ENCODE results near the gene SLC35A4.
"Not testable (repeated sequence)": the region's sequence is repeated elsewhere in the genome, so short reads cannot be mapped to it uniquely, and the experiment has no call there.

The SLC35A4 gene

GRCh38 chr5:140558542-140558941 lies 6.1 kb upstream of the SLC35A4 start:
- no peak for DNase-seq

GRCh38 chr5:140560227-140560626 lies 4.4 kb upstream of the SLC35A4 start:
- DNase-seq, result no peak

DNA sequence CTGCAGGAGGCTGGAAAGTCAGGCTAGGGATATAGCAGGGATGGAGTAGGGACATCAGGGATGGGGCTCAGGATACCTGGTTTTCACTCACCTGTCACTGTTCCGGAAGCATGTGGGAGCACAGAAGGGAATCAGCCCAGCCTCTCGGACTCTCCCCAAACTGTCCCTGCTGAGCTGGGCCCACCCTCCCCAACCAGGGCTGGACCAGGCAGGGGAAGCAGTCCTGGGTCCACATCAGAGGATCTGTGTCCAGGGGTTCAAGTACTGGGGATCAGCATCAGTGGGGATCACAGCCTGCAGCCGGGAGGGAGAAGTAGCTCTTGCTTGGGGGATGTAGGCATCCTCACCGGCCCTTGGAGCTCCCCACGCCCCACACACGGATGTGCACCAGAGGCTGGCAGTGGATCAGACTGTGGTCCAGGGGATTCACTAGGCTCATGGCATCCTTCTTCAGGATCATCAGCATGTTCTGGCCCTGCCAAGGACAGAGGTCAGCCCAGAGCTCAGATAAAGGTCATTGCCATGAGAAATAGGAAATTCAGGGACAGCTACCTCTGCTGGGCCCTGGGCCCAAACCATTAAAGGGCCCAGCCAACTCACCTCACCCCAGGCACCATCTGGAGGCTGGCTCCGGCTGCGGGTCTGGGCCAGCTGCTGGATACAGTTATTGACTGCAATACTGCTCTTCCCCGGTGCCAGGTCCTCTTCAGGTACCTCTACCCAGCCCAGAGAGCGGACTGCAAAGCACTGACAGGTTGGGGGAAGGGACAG lies 2.7 kb upstream of the SLC35A4 start:
- DNase-seq, result no peak

GRCh38 chr5:140563596-140563995 lies 1.0 kb upstream of the SLC35A4 start:
- DNase-seq, result no peak

DNA sequence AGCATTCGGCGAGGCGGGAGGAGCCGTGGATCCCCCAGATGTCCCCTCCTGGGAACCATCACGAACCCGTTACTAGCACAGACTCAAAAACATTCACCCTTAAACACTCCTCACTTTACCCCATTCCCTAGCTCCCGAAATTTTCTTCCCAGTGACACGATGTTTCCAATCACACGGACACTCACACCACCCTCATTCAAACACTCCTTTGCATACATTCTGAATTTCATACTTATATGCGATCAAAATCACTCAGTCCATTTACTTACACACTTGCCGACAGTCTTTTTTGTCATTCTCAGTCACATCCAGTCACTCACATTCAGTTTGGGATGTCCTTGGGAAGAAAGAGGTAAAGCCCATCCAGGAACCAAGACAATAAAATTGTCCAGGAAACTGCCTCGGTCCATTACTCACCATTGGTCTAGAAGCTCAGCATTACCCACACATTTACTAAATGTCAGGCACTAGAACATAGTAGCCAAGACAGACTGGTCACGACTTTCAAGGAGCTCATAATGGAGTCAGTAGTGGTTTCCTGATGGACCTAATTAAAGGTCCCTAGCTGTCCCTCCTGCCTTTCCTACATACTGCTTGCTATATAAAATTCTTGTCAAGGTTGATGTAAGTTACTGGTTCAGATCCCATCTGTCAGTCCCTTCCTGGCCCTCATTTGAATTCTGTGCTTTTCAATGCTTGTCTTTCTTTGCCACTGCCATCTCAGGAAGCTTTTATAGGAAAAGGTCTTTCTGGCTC lies 574 bp downstream of the SLC35A4 start:
- DNase-seq, result no peak

- DNase-seq, result no peak
Measured at GRCh38 chr5:140565780-140566095, 1.1 kb downstream of the SLC35A4 start.

GRCh38 chr5:140566665-140567064 lies 2.0 kb downstream of the SLC35A4 start:
- DNase-seq, result no peak

DNA sequence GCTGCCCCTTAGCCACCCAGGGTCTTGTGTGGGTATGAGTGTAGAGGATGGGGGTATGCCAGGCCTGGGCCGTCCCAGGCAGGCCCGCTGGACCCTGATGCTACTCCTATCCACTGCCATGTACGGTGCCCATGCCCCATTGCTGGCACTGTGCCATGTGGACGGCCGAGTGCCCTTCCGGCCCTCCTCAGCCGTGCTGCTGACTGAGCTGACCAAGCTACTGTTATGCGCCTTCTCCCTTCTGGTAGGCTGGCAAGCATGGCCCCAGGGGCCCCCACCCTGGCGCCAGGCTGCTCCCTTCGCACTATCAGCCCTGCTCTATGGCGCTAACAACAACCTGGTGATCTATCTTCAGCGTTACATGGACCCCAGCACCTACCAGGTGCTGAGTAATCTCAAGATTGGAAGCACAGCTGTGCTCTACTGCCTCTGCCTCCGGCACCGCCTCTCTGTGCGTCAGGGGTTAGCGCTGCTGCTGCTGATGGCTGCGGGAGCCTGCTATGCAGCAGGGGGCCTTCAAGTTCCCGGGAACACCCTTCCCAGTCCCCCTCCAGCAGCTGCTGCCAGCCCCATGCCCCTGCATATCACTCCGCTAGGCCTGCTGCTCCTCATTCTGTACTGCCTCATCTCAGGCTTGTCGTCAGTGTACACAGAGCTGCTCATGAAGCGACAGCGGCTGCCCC lies 2.6 kb downstream of the SLC35A4 start:
- no peak for DNase-seq

- no peak for DNase-seq
Measured at GRCh38 chr5:140567871-140568270, 3.2 kb downstream of the SLC35A4 start.

- DNase-seq, result no peak
Measured at GRCh38 chr5:140568443-140569063, 3.9 kb downstream of the SLC35A4 start.

GRCh38 chr5:140569197-140569596 lies 4.6 kb downstream of the SLC35A4 start:
- DNase-seq, result no peak

GRCh38 chr5:140570058-140570457 lies 5.4 kb downstream of the SLC35A4 start:
- no peak for DNase-seq

- no peak for DNase-seq
Measured at GRCh38 chr5:140570488-140570887, 5.9 kb downstream of the SLC35A4 start.

DNA sequence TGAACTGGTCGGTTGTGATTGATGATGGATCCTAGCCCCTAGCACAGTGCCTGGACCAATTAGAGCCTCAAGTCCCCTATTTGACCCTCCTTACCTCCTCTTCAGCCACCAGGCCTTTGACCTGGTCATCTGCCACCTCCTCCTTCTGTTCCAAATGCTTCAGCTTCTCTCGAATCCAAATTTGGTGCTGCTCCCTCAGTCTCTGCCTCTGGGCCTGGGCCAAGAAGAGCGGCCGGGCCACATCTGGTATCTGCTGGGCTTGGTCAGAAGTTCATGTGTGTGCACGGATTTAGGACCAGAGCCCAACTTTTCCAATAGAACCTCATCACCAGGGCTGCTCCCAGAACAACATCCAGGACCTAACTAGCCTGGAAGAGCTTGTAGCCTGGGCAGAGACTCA lies 6.5 kb downstream of the SLC35A4 start:
- no peak for DNase-seq

GRCh38 chr5:140573683-140574082 lies 9.1 kb downstream of the SLC35A4 start:
- no peak for DNase-seq

- DNase-seq, result no peak
Measured at GRCh38 chr5:140574165-140574564, 9.5 kb downstream of the SLC35A4 start.

GRCh38 chr5:140575309-140575708 lies 10.7 kb downstream of the SLC35A4 start:
- DNase-seq, result no peak

- no peak for DNase-seq
Measured at GRCh38 chr5:140576776-140577201, 12.2 kb downstream of the SLC35A4 start.

GRCh38 chr5:140579188-140579747 lies 14.6 kb downstream of the SLC35A4 start:
- not testable (repeated sequence) for DNase-seq

DNA sequence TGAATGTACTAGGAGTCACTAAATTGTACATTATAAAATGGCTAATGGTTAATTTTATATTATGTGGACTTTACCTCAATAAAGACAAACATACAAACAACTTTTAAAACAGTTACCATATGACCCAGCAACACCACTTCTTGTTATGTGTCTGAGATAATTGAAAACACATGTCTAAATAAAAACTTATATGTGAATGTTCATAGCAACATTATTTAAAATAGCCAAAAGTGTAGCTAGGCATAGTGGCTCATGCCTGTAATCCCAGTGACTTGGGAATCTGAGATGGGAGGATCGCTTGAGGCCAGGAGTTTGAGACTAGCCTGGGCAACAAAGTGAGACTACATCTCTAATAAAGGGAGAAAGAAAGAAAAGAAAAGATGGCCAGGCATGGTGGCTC lies 22.9 kb downstream of the SLC35A4 start:
- no peak for DNase-seq

GRCh38 chr5:140588311-140589070 lies 23.9 kb downstream of the SLC35A4 start:
- no peak for DNase-seq

DNA sequence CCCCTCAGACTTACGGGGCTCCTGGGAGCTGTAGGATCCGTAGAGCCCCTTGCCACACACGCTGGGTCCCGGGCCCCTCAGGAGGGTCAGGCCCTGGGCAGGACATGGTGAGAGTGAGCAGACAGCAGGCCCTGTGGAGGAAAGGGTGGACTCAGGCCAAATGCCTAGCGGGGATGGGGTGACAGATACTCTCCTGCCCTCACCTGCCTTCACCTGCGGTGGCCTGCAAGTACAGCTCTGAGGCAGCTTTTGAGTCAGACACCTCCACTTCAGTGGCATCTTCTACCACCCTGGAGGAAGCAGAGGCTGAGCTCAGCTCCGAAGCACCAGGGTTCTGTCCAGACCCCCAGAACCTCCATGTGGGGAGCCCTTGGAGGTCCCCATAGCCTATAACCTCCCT lies 26.2 kb downstream of the SLC35A4 start:
- DNase-seq, result no peak
